HG02763 (cell line): ENCODE results near the gene PRDM15.

Experiments
- ATAC-seq: cut with Tn5 transposase; IDR thresholded peaks from one replicate; pipeline ENCODE4 v1.9.1; 2021; ENCODE audit warnings: mild to moderate bottlenecking, moderate library complexity; ENCODE audit not compliant: unreplicated experiment

PRDM15 gene

DNA sequence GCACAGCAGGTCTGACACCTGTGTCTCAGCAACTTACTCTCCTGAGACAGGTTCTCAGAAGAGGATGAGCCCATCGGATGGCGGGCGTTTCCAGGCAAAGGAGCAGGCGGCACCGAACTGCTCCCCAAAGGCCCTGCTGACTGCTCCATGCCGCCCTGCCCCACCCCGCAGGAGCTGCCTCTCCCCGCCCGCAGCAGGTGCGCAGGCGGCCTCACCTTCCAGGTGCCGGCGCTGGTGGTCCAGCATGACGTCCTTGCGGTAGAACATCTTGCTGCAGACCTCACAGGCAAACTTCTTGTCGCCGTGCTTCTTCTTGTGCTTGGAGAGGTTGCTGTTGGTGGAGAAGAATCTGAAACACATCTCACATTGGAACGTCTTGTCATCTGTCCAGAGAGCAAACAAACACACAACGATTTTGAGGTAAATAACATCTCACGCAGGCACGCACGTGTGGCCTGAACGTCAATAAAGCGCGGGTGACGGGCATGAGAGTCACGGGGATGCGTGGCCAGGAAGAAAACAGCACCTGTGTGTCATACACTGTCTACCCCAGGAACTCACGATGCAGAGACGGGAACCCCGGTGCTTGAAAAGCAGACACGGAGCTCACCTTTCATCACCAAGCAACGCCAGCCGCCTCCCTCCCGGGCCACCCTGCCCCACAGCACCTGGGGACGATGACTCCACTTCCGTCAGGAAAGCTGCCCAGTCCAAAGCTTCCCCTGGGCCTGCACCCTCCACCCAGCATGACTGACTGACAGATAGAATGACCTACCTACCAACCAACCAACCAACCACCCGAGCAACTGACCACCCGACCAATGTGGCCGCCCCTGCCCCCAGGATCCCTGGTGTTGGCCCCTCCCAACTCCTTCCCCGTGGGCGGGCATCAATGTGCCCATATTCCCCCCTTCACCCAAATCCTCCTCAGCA is 50.9 kb downstream of the PRDM15 start:
- no peak for ATAC-seq

DNA sequence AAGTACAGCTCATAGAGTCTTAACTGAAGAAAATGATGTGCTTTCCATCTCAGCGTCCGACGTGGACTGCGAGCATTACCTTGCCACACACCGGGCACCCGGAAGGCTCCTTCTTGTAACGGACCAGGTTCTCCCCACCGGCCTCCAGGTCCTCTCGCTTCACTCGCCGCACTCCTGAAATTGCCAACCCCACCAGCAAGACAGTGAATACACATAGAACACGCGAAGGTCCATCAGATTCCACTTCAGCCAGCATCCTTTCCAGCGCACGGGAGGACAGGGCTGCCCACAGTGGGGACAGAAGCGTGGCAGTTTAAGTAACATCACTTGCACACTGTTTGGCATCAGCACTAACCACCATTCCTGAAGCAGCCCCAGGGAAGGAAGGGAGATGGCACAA is 53.3 kb downstream of the PRDM15 start:
- ATAC-seq, result no peak

DNA sequence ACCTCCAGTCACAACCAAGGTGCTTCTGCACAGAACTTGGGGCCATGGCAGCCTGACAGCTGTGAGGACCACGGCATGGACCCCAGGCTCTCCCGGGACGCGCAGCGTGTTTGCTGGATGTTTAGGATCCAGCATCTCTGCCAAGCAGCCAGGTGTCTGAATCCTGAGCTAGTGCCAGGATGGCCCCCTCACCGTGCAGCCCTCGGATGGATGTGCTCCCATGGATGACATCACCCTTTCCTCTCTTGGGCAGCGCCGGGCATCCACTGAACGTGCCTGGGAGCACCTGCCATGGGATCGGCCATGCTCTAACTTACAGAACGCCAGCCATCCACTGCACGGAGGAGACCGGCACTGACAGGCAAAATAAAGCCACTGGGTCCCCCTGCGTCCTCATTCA is 53.9 kb downstream of the PRDM15 start:
- no peak for ATAC-seq

DNA sequence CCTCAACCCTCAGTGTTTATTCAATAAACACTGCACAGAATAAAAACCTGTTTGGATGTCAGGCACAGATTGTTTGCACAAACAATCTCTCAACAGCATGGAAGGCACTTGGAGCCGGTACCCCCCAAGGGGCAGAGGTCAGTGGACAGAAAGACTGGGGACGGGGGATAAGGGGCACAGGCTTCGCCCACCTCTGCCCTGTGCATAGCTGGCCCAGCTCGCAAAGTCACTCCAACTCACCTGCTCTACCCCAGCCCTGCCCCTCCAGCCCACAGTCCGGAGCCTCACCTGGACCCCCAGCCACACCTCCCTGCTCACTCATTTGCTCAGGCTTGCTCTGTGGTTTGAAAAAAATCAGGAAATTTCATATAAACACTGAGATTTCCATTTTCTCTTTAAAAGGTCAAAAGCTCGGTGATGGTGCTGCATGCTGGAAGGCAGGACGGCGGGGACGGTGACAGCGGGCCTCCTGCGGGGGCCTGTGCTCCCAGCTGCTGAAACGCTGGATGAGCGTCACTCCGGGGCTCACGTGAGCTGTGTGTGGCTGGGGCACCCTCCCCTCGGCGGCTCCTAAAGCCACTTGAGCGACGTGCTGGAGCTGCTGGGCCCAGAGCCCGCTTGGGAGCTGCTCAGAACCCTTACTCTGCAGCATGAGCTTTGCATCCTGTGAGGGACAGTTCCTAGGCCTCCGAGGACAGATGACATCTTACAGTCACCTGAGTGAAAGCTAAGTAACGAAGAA is 54.5 kb downstream of the PRDM15 start:
- no peak for ATAC-seq

DNA sequence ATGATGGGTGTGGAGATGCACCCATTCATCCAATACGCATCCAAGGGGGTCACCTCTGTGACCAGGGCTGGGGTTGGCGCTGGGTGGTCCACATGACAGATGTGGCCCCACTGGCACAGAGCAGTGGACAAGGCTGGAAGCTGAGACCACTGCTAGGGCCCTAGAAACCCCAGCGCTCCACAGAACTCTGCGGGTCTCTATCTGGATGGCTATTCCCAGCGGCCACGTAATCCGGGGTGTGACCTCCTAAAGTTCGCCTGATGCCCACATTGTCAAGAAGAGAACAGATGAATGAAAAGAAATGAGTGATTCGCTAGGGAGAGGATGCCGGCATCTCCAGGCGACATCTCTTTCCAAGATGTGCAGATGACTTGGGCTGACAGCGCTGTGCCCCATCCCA is 55.2 kb downstream of the PRDM15 start:
- no peak for ATAC-seq

DNA sequence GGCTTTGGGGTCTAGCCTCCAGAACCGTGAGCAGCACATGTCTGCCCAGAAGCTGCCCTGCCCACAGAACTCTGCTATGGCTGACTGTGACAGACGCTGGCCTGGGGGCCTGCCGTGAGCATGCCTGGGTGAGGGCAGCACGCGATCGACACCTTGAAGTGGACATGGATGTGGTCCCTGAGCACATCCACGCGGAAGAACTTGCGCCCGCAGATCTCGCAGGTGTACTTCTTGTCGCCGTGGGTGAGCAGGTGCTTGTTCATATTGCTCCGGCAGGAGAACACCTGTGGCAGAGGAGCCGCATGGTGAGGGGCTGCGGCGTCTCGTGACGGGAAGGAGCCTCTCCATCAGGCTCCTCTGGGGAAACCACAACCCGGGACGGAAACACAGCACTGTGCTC is 56.0 kb downstream of the PRDM15 start:
- ATAC-seq, result no peak

DNA sequence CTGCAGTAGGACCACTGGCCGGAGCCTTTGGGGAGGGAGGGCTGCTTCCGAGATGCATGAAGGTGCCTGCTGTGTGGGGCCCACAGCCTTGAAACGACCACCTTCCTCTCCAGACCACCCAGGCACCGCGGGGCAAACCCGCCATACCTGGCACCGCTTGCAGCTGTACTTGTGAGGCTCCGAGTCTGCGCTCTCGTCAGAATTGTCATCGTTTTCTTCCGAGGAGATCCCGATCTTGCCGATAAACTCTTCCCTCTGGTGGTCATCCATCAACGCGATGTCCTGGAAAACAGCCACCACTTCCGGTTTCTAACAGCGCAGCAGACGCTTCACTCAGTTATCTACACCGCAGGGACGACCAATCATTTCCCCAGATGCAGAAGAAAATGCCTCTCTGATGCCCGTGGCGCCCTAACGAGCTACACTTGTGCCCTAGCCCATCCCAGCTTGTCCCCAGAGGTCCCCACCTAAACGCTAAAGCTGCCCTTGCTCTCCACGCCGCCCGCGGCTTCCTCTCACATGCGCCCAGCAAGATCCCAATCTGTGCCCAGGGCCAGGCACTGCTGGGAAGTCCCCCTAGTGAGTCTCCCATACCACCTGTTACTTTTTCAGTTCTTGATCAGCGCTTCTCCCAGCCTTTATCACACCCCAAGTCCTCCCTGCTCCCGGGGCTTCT is 57.2 kb downstream of the PRDM15 start:
- no peak for ATAC-seq

DNA sequence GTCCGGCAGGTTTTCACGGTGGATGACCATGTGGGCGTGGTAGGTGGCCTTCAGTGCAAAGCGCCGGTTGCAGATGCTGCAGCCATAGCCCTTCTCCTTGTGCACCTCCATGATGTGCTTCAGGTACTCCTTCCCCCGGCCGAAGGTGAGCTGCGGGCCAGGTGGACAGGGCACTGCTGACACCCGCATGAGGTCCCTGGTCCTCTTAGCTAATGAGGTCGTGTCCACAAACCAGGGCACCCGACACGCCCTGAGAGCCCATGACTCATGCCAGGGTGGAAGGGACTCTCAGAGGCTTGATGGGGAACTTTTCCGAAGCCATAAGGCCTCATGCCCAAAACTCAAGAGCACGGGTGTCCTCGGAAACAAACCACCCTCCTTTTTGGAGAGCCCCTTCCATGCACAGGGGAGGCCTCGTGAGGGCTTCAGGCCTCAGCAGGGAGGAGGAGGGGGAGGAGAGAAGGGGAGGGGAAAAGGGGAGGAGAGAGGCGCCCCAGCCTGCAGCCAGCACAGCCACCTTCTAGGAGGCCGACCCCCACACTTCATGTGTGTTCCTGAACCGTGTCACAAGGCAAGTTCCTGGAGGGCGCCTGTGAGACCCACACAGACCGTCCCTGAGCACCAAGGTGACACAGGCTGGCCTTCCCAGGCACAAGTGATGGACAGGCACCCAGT is 57.9 kb downstream of the PRDM15 start:
- no peak for ATAC-seq

DNA sequence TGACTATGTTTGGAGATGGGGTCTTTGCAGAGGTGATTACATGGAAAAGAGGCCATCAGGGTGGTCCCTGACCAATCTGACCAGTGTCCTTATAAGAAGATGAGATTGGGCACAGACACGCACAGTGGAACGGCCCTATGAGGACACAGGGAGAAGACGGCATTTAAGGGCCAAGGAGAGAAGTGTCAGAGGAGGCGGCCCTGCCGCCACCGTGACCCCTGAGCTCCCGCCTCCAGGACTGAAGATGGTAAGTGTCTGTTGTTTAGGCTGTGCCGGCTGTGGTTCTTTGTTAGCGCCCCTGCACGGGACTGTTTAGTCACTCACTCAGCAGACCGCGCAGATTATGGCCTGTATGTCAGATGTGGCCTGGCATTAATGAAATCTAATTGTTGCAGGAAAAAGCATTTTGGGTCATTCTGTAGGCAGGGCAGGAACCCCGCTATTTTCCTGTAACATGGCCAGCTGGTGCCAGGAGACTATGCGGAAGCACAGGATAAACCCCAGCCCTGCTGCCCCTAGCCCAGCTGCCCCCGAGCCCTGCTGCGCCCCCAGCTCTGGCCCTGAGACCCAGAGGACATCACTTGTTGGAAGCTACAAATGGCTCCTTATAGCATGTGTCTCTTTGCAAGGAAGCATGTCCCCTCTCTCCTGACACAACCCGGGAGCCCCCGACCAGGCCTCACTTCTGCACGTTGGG is 58.6 kb downstream of the PRDM15 start:
- ATAC-seq, result no peak

DNA sequence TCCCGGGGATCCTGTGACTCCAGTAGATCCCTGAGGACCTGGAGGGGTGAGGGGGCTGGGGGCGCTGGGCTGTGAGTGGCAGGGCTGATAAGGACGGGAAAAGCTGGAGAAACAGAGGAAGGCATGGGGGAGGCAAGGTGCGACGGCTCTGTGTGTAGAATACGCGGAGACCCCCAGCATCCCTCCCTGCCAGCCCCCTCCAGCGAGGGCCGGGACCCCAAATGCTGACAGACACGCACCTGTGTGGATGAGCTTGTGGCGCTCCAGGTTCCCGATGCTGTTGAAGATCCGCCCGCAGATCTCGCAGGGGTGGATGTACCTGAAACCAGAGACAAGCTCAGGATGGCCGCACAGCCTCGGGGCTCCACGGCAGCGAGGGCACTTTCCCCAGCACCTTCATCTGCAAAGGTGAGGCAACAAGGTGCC is 59.3 kb downstream of the PRDM15 start:
- no peak for ATAC-seq

DNA sequence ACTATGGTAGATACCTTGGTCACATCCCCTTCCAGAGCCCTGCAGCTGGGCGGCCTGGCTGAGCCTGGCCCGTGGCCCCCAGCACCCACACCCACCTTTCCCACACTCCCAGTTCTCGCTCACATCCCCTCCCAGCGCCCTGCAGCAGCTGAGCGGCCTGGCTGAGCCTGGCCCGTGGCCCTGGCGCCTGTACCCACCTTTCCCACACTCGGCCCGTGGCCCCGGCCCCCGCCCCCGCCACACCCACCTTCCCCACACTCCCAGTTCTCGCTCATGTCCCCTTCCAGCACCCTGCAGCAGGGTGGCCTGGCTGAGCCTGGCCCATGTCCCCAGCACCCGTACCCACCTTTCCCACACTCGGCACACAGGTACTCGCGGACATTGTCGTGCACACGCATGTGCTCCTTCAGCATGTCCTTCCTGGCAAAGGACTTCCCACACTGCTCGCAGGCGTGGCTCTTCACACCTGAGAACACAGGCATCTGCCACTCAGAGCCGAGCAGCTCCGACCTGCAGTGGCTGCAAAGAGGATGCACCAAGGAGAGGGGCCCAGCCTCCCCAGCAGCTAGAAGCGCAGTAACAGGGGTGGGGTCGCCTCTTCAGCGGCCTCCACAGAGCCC is 59.8 kb downstream of the PRDM15 start:
- ATAC-seq, result no peak

DNA sequence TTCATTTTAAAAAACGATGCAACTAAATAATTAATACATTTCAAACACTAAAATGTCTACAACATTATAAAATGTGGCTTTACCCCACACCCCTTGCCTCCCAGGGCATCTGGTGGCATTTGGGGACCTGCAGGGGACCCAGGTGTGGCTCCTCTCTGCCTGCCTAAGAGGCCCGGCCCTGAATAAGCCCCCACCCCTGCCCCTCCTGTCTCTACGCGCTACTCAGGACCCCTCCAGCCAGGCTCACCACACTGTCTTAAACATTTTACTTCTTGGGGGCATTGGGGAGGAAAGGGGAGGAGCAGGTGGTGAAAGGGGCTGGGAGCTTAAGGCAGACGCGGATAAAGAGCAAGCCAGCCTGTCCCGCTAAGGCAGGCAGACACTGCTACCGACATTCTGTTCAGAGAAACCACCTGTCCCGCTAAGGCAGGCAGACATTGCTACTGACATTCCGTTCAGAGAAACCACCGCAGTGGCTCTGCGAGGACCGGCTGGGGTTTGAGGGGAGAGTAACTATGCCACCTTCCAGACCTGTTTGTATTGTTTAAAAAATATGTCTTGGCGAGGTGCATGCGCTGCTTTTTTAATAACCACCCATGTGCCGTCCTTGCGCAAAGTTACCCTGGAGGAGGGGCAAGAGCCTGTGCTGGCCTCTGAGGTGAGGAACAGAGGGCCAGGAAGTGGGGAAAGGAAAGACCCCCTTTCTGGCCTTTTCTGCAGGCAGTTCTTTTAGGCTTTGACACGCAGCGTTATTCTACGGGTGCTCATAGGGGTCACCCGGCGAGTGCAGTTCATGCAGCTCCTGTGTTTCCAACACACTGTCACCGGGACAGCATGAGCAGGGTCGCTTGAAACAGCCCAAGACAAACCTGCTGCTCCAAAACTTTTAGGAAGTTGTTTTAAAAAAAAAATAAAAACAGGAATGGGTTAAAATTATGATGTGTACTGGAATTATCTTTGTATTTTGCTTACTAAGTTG is 61.0 kb downstream of the PRDM15 start:
- no peak for ATAC-seq

DNA sequence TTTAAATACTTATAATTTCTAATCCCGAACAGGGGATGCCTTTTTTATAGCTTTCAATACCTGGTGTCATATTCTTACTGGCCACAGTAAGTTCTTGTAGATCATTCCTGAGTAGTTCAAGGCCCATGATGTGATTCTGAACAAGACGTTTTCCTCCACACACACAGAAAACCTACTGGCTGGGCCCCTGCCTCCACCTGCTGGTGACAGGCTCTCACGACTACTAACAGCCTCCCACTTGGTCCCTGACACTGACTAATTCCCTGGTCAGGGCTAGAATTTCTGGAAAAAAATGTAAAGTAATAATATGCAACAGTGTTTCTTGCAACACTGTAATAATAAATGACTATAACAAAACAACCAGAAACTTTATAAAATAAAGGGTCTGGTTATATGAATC is 61.9 kb downstream of the PRDM15 start:
- ATAC-seq, result no peak

DNA sequence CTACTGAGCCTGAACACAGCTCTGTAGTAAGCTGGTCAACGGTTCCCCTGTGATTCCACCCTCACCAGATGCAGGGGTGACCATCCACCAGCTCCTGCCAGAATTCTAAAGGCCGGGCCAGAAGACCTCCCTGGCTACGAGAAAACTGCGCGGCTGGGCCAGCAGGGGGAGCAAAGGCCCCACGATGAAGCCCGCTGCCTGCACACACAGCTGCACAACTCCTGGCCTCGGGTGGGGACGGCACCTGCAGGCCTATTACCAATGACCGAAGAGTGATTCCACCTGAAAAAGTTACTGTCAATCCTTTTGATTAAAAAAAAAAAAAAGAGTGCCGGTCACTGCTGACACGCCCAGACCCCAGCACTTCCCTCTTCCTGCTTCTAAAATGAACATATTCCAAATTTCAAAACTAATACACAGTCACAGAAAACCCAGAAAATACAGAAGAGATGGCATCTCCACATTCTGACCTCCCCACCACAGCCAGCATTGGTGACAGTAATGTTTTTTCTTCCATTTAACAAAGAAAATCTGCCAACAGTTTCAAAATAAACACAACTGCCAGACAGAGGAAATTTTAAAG is 62.5 kb downstream of the PRDM15 start:
- peak; percentile 74 for ATAC-seq

DNA sequence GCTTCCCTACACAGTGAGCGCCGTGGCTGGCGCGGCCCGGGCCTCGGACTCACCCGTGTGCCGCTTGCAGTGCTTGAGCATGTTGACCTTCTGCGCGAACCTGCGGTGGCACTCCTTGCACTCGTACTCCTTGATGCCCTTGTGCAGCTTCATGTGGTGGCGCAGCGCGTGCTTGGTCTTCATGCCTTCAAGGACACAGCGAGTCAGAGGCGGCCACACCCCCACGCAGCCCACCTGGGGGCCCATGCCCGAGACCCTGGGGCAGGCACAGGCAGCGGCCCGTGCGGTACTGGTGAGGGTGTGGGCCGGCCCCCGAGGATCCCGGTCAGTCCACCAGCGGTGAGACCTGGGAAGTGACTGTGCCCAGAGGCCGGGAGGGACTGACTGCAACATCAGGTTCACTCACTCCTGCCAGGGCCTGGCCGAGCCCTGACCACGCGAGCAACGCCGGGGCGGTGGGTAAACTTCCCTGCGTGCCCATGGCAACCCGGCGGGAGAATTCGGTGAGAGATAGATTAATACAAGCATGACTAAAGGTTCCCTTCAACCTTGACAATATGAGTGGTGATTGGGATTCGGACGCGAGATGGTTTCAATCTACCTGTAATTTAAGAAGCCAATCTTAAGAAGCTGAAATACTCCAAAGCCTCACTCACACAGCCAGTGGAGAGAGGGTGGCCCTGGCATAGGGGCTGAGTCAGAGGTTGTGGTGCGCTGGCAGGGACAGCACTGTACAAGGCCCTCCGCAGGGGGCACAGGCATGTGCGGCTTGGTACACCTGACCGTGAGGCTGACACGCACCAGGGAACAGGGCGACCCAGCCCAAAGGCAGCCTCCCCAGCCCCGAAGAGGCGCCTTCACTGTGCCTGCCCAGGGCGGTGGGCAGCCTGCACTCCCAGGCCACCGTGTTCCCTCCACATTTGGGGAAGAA is 63.2 kb downstream of the PRDM15 start:
- no peak for ATAC-seq

DNA sequence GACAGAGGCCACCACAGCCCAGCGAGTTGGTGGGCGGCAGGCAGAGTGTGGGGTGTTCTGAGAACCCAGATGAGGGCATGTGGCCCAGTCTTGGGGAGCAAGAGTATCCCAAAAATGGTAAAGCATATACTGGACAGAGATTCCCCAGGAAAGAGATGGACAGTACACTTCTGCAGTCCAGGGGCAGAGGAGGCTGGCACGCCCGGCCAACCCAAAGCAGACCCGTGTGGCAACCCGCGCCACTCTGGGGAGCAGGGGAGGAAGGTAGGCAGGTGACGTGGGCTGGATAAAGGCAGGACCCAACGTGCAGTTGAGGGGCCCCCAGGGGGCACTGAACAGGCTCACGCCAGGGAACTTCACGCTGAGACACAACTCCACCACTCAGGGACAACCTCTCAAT is 65.9 kb downstream of the PRDM15 start:
- no peak for ATAC-seq

DNA sequence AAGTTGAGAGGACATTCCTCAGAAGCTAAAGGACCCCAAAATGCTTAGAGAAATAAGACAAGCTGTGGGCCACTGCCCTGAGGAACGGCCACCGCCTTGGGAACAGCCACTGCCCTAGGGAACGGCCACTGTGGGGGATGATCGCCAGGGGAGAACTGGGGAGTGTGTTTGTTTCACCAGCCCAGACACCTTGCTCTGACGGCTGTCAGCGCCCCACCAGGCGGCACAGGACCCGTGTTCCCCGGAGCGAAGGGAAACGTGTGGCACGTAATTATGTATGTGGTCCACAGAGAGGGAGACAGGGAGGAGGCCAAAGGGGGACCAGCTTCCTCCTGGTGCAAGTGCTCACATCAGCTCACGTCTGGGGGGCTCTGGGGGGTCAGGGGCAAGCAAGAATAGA is 66.5 kb downstream of the PRDM15 start:
- ATAC-seq, result no peak

DNA sequence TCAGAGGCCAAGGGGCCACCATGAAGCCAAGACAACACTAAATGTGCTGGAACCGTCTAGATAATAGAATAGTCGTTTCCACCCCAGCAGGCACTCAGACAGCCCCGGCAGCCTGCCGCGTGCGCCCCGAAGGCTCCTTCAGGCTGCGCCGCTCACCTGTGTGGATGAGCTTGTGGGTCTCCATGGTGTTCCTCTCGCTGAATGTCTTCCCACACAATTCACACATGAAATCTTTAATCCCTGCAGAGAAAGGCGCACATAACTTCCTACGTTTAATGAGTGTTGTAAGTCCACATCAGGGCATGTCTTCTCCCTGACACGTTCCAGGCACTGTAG is 68.6 kb downstream of the PRDM15 start:
- ATAC-seq, result no peak
